Loucy (cell line): ENCODE data around the gene SPSB4.

ENCODE experiments used
- EZH2phosphoT487 ChIP-seq: fragments of 200-600 bp; IDR thresholded peaks from 2 replicates; pipeline ENCODE4 v1.6.1; 2018; ENCODE audit warnings: antibody characterized with exemption, mild to moderate bottlenecking, moderate library complexity, borderline replicate concordance
- TF ChIP-seq, protein P1 (sequence below): fragments of 200-600 bp; sonication (generic); conservative IDR thresholded peaks from 2 replicates; pipeline ENCODE4 v1.5.1; 2014; ENCODE audit warnings: mild to moderate bottlenecking, antibody characterized with exemption, low read length

- TF ChIP-seq, protein P1, sequence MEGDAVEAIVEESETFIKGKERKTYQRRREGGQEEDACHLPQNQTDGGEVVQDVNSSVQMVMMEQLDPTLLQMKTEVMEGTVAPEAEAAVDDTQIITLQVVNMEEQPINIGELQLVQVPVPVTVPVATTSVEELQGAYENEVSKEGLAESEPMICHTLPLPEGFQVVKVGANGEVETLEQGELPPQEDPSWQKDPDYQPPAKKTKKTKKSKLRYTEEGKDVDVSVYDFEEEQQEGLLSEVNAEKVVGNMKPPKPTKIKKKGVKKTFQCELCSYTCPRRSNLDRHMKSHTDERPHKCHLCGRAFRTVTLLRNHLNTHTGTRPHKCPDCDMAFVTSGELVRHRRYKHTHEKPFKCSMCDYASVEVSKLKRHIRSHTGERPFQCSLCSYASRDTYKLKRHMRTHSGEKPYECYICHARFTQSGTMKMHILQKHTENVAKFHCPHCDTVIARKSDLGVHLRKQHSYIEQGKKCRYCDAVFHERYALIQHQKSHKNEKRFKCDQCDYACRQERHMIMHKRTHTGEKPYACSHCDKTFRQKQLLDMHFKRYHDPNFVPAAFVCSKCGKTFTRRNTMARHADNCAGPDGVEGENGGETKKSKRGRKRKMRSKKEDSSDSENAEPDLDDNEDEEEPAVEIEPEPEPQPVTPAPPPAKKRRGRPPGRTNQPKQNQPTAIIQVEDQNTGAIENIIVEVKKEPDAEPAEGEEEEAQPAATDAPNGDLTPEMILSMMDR: no peak
- no peak for TF ChIP-seq EZH2phosphoT487
Observed at GRCh38 chr3:141020143-141020830, 30.9 kb upstream of the SPSB4 start.
